HG03045 (cell line): ENCODE measurements around the gene SOX6.
"Not testable (repeated sequence)": the region's sequence is repeated elsewhere in the genome, so short reads cannot be mapped to it uniquely, and the experiment has no call there.

ENCODE experiments used
- ATAC-seq: cut with Tn5 transposase; IDR thresholded peaks from one replicate; pipeline ENCODE4 v1.9.1; 2021; ENCODE audit warnings: mild to moderate bottlenecking, moderate library complexity; ENCODE audit not compliant: unreplicated experiment

The SOX6 gene

GRCh38 chr11:16356057-16356760, at the start of gene SOX6:
Gene SOX6 (minus strand): TSS chr11:16356546. CDS start chr11:16341248, 15,298 bp downstream.
- ATAC-seq, result no peak

GRCh38 chr11:16404781-16405285, 48.5 kb upstream of the SOX6 start:
- no peak for ATAC-seq

GRCh38 chr11:16403851-16404250, 47.5 kb upstream of the SOX6 start:
- no peak for ATAC-seq

GRCh38 chr11:16403448-16403803, 47.1 kb upstream of the SOX6 start:
- no peak for ATAC-seq

DNA sequence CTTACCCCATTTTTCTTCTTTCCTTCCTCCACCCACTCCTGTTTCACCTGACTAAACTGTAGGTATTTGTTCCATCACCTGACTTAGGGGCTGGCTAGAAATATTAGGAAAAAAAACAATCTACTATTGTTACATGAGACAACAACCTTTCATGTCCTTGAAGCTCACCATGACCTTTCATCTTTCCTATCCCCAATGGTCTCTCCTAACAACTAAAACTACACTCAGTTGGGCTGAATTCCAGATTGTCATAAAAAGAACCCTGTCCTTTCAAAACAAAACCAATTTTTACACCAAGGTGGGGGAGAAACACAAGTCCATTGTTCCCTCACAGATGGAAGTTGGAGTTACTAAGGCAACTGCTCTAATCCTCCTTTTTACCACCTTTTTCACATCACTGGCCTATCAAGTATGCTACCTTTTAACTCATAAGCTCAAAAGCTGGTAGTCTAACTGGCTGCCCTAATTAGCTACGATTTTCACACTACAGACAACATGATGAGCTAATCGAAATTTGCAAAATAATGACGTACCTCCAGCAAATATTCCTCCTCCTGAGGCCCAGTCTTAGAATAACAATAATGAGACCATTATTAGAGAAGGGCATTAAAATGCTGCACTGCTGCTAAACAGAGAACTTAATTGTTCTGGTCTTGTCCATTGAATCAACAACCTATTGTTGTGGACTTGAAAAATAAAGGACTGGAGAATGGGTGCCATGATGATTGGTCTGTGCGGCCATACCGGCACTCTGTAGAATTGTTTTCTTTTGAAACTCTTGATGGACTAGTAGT, 46.5 kb upstream of the SOX6 start:
- ATAC-seq, result no peak

- no peak for ATAC-seq
Observed at GRCh38 chr11:16397390-16397789, 41.0 kb upstream of the SOX6 start.

GRCh38 chr11:16395601-16396000, 39.3 kb upstream of the SOX6 start:
- ATAC-seq, result no peak

DNA sequence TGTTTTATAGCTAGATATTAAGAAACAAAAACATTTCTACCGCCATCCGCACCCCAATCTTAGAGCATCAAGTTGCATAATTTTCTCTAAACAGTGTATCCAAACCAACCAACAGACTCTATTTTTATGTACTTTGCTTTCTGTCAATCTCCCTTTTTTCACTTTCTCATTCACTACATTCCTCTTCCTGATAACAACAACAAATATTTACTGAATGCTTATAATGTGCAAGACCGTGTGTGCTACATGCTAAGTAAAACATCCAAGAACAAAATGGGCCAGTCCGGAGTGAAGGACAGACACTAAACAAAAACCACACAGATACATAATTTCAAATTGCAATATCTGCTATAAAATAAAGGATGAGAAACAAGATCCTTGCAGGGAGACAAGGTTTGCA, 38.6 kb upstream of the SOX6 start:
- no peak for ATAC-seq

- ATAC-seq, result no peak
Observed at GRCh38 chr11:16393340-16393739, 37.0 kb upstream of the SOX6 start.

DNA sequence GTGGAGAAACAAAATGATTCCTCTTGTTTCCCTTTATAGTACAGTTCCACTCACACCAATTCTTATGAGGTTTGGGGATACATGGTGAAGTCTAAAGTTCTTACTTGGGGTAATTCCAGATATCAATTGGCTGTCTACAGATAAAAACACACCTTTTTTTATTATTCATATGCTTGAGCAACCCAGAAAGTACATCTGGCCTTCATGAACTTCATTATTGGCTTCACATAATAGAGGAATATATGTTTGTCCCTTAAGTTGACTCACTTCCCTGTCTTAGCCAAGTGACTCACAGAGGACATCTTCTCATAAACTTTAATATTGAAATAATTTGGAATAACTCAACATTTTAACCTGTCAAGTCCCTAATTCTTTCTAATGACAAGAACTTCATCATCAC, 36.3 kb upstream of the SOX6 start:
- no peak for ATAC-seq

DNA sequence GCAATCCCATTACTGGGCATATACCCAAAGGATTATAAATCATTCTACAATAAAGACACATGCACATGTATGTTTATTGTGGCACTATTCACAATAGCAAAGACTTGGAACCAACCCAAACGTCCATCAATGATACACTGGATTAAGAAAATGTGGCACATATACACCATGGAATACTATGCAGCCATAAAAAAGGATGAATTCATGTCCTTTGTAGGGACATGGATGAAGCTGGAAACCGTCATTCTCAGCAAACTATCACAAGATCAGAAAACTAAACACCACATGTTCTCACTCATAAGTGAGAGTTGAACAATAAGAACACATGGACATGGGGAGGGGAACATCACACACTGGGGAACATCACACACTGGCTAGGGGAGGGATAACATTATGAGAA, 34.5 kb upstream of the SOX6 start:
- ATAC-seq, result not testable (repeated sequence)

GRCh38 chr11:16385099-16385498, 28.8 kb upstream of the SOX6 start:
- ATAC-seq, result no peak

GRCh38 chr11:16382638-16383380, 26.5 kb upstream of the SOX6 start:
- ATAC-seq, result no peak

- ATAC-seq, result no peak
Observed at GRCh38 chr11:16382186-16382585, 25.8 kb upstream of the SOX6 start.

GRCh38 chr11:16380941-16381568, 24.7 kb upstream of the SOX6 start:
- no peak for ATAC-seq

DNA sequence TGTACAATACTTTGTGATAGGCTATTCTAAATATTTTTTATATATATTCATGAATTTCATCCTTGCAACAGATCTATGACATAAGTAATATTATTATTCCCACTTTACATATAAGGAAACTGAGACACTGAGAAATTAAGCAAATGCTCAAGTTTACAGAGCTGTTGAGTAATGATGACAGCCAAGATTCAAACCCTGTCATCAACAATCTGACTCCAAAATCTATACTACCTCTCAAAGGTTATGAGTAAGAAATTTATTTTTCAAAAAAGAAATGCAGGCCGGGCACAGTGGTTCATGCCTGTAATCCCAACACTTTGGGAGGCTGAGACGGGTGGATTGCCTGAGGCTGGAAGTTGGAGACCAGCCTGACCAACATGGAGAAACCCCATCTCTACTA, 22.6 kb upstream of the SOX6 start:
- no peak for ATAC-seq

GRCh38 chr11:16377746-16378145, 21.4 kb upstream of the SOX6 start:
- no peak for ATAC-seq

DNA sequence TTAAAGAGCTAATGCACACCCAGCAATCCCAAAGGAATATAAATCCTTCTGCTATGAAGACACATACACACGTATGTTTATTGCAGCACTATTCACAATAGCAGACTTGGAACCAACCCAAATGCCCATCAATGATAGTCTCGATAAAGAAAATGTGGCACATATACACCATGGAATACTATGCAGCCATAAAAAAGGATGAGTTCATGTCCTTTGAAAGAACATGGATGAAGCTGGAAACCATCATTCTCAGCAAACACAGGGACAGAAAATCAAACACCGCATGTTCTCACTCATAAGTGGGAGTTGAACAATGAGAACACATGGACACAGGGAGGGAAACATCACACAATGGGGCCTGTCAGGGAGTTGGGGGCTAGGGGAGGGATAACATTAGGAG, 19.3 kb upstream of the SOX6 start:
- ATAC-seq, result not testable (repeated sequence)

GRCh38 chr11:16373768-16374167, 17.4 kb upstream of the SOX6 start:
- ATAC-seq, result no peak

GRCh38 chr11:16372355-16372754, 16.0 kb upstream of the SOX6 start:
- no peak for ATAC-seq

- no peak for ATAC-seq
Observed at GRCh38 chr11:16367252-16367651, 10.9 kb upstream of the SOX6 start.
